Activated naive CD4-positive, alpha-beta T cell treated with anti-CD3 and anti-CD28 coated beads, Interleukin-2, amount 50 U/mL, for 16 hours (primary cell): ENCODE measurements around the gene BPIFB3.

Source experiments
- DNase-seq: peaks from one replicate; pipeline ENCODE4 v3.0.0-alpha.2; 2020

Gene BPIFB3

GRCh38 chr20:33016581-33017109 is 37.1 kb upstream of the BPIFB3 start:
- no peak for DNase-seq

DNA sequence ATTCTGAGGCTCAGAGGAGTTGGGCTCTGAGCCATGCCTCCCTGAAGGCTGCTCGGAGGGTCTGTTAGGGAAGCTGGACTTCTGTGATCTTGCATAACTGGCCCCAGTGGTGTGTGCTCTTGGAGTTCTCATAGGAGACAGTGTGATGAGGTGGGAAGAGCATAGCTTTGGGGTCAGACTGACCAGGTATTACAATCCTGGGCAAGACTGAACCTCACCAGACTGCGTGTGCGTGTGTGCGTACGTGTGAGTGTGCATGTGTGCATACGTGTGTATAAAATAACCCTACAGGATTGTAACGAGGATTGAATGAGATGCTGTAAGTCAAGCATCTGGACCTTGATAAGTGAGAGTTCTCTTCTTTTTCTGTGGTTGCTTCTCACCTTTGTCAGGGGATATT is 36.2 kb upstream of the BPIFB3 start:
- no peak for DNase-seq

DNA sequence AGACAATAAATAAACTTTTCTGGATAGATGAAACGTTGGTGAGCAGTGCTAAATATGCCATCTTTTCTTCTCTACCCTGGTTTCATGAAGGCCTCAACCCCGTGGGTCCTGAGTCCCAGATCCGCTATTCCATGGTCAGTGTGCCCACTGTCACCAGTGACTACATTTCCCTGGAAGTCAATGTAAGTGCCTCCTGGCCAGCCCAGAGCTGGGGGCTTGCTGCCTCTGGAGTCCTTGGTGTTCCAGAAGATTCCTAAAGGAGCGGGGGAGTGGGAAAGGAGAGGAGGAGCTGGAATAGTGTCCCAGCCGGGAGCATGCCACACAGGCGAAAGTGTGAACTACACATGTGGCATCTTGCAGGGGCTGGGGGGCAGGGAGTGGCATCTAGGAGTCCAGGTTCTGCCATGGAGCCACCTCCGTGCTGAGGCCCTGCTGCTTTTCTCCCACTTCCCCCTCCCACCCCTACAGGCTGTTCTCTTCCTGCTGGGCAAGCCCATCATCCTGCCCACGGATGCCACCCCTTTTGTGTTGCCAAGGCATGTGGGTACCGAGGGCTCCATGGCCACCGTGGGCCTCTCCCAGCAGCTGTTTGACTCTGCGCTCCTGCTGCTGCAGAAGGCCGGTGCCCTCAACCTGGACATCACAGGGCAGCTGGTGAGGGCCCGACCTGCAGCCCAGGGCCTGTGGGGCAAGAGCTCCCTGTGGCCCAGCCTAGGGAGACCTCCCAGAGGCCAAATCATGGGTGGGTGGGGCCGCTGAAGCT is 35.4 kb upstream of the BPIFB3 start:
- no peak for DNase-seq

- DNase-seq = no peak
These were observed 34.0 kb upstream of the BPIFB3 start for GRCh38 chr20:33019465-33020277.

DNA sequence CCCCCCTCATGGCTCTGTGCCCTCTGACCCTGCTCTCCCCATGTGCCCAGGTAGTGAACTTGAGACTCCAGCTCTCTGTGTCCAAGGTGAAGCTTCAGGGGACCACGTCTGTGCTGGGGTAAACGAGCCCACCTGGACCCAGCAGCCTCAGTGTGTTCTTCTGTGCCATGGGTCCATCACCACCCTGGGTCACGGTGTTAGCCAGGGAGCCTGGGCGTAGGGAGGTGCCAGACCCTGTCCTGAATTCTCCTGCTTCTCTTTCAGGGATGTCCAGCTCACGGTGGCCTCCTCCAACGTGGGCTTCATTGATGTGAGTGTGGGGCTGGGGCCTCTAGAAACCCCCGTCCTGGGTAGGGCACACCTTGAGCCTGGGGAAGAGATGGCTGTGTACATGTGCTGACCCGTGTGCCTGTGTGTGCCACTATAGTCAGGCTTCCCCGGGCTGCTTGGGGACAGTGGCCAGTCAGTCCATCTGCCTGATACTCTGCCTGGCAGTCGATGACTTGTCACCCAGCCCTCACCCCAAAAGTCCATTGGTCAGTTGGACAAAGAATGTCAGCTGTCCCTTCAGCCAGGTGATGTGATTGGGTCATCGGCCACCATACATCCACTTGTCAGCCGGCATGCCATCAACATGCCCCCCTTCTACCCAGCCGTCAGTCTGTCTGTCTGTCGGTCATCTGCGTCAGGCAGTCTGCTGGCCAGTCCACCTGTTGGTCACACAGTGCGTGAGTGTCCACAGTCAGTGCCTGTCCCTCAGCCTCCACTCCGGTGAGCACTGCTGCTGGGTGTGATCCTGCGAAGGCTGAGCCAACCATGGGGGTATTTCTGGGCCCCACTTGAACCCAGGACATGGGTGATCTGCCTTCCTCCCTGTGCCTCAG is 33.2 kb upstream of the BPIFB3 start:
- DNase-seq = no peak

DNA sequence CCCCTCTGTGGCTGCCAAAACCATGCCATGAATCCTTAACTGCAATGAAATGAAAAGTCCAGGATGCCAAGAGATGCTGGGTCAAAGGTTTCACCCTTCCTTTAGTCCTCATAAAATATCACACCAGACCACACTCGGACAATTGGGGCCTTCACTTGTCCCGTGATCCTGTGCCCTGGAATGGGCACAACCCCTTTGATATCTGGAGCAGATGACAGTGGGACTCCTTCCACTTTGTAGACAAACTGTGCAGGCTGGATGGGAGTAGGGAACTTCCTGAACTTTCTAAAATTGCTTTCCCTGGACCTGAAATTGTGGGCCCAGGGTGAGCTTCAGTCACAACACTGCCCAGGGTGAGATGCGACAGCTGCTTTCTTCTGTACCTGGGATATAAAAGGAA is 31.8 kb upstream of the BPIFB3 start:
- DNase-seq = no peak

DNA sequence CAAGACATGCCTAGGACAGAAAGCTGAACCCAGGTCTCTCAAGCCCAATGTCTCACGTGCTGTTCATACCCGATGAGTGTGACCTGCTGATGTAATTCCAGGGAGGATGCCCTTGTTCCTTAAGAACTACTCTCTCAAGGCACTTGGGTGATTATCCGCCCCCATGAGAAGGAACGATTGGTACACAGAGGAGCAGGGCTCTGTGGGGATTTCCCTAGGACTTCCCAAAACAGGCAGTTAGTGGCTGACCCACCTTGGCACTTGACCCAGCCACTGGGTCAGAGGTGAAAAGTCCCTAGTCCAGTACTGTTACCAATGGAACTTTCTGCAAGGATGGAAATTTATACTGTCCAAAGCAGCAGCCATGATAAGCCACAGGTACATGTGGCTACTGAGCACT is 31.4 kb upstream of the BPIFB3 start:
- no peak for DNase-seq

DNA sequence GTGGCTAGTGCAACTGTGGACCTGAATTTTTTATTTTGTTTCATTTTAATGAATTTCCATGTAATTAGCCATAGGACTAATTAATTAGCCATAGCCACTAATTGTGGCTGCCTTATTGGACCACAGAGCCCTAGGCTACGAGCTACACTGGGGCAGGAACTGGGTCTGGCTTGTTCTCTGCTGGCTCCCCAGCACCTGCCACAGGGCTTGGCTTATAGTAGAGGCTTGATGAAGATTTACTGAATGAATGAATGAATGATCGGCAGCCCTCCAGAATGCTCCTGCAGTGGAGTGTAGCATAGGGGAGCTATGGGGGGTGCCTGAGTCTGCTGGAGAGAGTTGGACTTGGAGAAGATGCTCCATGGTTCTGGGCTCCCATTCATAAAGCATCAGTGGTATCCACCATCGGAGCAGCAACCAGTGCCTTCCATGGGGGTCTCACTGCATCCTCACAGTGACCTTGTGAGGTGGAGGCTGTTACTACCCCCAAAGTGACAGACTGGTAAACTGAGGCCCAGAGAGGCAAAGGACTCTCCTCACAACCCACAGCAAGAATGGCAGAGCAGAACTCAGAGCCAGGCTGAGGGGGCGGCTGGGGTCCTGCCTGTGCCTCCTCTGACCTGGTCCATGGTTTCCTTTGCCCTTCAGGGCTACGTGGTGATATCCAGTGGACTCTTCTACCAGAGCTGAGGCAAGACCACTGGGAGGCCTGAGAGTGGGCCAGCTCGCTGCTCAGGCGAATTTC is 30.8 kb upstream of the BPIFB3 start:
- no peak for DNase-seq

DNA sequence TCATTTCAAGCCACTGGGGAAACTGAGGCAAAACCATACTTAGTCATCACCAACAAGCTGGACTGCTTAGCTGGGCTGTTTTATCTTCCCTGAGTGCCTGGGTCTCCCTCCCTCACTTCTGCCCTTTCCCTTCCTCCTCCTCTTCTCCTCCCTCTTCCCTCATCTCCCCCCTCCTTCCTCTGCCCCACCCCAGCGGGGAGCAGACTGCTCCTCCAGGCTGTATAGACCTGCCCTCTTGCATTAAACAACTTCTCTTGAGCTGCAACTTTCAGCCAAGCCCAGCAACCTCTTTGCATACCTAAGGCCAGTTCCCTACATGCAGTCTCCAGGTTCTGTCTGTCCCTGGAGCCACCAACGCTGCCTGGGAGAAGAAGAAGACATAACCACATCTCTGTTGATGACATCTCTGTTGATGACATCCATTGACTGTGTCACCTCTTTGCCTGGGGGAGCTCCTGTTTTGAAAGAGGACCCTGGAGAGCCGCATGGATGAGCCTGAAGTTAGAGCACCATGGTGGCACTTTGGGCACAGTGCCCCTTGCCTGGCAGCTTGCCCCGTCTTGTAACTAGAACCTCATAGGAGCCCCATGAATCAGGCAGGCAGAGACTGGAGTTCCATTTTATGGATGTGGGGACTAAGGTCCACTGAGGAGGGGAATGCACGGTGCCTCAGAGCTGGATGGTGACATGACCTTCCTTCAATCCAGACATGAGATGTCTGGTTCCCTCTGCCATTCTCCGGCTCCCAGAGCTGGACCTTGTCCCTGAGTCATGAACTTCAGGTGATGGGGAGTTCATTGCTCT is 30.1 kb upstream of the BPIFB3 start:
- no peak for DNase-seq

GRCh38 chr20:33024243-33024560 is 29.5 kb upstream of the BPIFB3 start:
- DNase-seq = no peak

GRCh38 chr20:33024609-33025317 is 28.9 kb upstream of the BPIFB3 start:
- no peak for DNase-seq

- no peak for DNase-seq
These were observed 28.3 kb upstream of the BPIFB3 start for GRCh38 chr20:33025318-33025876.

GRCh38 chr20:33026072-33026778 is 27.5 kb upstream of the BPIFB3 start:
- no peak for DNase-seq

DNA sequence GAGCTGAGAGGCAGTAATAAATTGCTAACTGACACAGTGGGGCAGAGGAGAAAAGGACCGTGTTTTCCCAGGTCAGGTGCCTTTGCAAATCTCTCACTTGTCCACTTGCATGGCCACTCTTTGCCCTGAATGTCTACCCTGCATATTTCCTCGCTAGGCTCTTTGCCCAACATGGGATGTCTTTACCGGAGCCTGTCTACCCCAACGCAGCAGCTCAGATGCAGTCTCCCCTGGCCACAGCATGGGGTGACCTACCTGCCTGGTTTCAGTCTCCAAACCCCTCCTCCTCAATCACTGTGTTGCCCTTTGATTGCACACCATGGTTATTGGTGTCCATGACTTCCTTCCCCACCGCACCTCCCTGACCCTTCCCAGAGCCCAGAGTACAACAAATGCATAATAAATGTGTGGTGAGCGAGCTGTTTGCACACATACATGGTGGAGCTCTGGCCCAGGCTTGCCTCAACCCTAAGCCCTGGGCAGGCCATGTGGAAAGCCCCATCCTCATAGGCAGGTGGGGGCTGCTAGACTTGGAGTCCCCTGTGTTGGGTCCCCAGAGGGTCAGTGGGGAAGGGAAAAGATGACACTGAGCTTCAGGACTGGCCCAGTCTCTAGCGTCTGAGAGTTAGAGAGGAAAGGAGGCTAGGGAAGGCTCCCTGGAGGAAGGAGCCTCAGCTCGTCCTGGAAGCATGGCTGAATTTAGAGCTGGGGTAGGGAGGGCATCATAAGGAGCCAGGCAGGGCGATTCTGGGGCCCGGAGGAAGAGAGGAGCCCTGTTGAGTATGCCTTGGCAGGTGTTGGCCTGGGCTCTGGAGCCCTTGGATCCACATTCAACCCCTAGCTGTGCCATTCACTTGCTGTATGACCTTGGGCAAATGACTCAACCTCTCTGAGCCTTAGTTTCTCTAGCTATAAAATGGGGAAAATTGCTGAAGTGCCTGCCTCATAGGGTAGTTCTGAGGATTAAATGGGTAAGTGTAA is 26.6 kb upstream of the BPIFB3 start:
- DNase-seq = no peak

- DNase-seq = no peak
These were observed 25.6 kb upstream of the BPIFB3 start for GRCh38 chr20:33027769-33028751.

DNA sequence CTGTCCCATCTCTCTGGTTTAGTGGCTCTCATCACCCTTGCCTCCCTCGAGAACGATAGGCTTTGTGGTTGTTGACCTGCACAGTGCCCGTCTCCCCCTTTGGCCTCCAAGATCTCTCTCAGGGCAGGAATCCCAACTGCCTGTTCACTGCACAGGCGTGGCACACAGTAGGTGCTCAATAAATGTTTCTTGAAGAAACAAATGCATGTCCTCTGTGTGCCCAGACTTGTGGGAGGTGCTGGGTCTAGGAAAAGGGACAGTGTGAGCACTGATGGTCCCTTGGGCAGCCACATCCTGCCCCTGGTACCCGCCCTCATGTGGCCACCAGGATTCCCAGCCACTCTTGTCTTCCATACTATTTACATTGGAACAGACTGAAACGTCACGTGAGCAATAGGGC is 24.8 kb upstream of the BPIFB3 start:
- DNase-seq = no peak

DNA sequence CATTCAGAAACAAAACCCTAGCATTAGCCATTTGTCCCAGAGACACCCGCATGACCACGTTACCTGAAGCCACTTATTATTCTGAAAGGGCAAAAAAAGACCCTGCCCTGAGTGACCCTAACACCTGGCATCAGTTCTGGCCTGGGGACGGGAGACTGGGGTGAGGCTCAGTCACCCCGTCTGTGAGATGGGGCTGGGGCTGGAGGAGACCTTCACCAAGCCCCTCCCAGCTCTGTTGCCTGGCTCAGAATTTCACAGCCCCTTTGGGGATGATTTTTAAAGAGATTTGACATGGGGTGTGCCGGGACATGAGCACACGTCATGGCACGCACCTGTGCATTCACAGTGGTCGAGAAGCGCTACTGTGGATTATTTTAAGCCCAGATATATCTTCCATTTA is 23.6 kb upstream of the BPIFB3 start:
- no peak for DNase-seq
